Left lung (tissue), 10 donors: ENCODE data around the gene TFB1M. TPM values are rescaled to one million over a fixed set of nuclear protein-coding genes. Genes with fewer than 3 reads are reported as not detected.

Experiments
- ATAC-seq: fragments of 200-7000 bp; cut with Tn5 transposase; one replicate; pipeline ENCODE4 v1.9.1; 2020; ENCODE audit warnings: moderate library complexity
- DNase-seq, 4 donors: peaks; one replicate each; pipeline ENCODE4 v3.0.0-alpha.2; 2013 to 2020
- H3K27ac ChIP-seq, 2 donors: fragments of 200-600 bp; sonication (generic) in 1 of 2; one replicate each; pipeline versions ENCODE4 v1.5.0 to v1.8.0; 2020 to 2021
- H3K27me3 ChIP-seq, 2 donors: fragments of 200-600 bp; sonication (generic) in 1 of 2; one replicate each; pipeline versions ENCODE4 v1.5.0 to v1.8.0; 2020 to 2021
- H3K36me3 ChIP-seq, 2 donors: fragments of 200-600 bp; sonication (generic) in 1 of 2; one replicate each; pipeline versions ENCODE4 v1.5.0 to v1.8.0; 2020 to 2021
- H3K4me1 ChIP-seq, 2 donors: fragments of 200-600 bp; one replicate each; pipeline ENCODE4 v1.8.0; 2021
- H3K4me3 ChIP-seq, 2 donors: fragments of 200-600 bp; sonication (generic) in 1 of 2; one replicate each; pipeline versions ENCODE4 v1.5.0 to v1.8.0; 2020 to 2021; ENCODE audit warnings: mild to moderate bottlenecking in 1 of 2
- H3K9me3 ChIP-seq, 2 donors: fragments of 200-600 bp; sonication (generic) in 1 of 2; one replicate each; pipeline versions ENCODE4 v1.5.0 to v1.8.0; 2020 to 2021
- intact Hi-C, 2 donors: fragments of 100-400 bp; cut with DNase I; formaldehyde crosslinking; loops; one replicate each; pipeline versions ENCODE4 v1.11.2 to v1.14.2; 2022
- polyA plus RNA-seq, 6 donors: library from polyadenylated mRNA; unstranded; fragments of 120-200 nt; gene quantifications; one replicate each; pipeline ENCODE4 v1.2.1, GENCODE V29; 2013; ENCODE audit not compliant: insufficient read length in 6 of 6
- total RNA-seq, 2 donors: library from RNA; stranded (reverse); fragmentation: NEBNext Ultra II Directional; extraction: Animal tissue kit (Norgen Biotek cat#: 25700); gene quantifications; one replicate each; pipeline ENCODE4 v1.2.1, GENCODE V29; 2021
- TF ChIP-seq, protein P1 (sequence below), 2 donors: fragments of 200-600 bp; sonication (generic) in 1 of 2; IDR thresholded peaks; one replicate each; pipeline versions ENCODE4 v1.5.0 to v1.8.0; 2021; ENCODE audit warnings: antibody characterized with exemption in 2 of 2
- donor health status: DM: no; HTN: yes; CAD: no.
- donor health status: DM: no; HTN: no; CAD: no.

The TFB1M gene
- total and polyA plus RNA-seq, 8 donors, result 20.6 to 29.4 (median 24.0) TPM

DNA sequence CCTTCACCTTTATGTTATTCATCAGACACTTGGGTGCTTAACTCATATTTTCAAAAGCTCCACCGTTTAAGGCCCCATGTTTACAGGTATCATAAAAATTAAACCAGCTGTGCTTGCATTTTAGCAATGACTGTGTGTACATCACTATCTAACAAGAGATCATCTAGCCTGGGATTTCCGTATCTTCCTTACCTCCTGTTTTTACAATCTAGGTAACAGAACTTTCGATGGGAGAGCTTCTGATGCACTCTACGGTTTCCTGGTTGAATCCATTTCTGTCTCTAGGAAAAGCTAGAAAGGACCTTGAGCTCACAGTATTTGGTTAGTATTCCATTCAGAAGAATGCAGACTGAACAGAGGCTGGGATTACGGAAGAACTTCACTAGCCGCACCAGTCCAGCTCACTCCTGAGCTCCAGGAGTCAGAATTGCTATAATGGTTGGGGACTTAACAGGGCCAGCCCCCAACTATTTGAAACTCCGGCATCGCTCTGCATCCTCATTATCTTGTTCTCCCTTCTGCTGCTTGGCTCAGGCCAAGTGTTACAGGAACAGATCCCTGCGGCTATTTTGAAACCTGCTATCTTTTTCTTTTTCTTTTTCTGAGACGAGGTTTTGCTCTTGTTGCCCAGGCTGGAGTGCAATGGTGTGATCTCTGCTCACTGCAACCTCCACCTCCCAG lies 63.4 kb downstream of the TFB1M start:
- TF ChIP-seq, protein P1, sequence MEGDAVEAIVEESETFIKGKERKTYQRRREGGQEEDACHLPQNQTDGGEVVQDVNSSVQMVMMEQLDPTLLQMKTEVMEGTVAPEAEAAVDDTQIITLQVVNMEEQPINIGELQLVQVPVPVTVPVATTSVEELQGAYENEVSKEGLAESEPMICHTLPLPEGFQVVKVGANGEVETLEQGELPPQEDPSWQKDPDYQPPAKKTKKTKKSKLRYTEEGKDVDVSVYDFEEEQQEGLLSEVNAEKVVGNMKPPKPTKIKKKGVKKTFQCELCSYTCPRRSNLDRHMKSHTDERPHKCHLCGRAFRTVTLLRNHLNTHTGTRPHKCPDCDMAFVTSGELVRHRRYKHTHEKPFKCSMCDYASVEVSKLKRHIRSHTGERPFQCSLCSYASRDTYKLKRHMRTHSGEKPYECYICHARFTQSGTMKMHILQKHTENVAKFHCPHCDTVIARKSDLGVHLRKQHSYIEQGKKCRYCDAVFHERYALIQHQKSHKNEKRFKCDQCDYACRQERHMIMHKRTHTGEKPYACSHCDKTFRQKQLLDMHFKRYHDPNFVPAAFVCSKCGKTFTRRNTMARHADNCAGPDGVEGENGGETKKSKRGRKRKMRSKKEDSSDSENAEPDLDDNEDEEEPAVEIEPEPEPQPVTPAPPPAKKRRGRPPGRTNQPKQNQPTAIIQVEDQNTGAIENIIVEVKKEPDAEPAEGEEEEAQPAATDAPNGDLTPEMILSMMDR (IDR thresholded peaks at IDR 0.05), result no peak
- H3K36me3 ChIP-seq, result peaks cover 0 to 27% of the 10 kb centered on the region in 2 donors
- intact Hi-C loops, result no loop called here
- no peaks in the 10 kb centered on the region for H3K9me3 ChIP-seq
- no peak overlapping the region for H3K27ac ChIP-seq
- H3K4me1 ChIP-seq, result no peaks in the 10 kb centered on the region
- DNase-seq, result no peak
- no peaks in the 10 kb centered on the region for H3K27me3 ChIP-seq
- no peak for ATAC-seq
- no peak overlapping the region for H3K4me3 ChIP-seq

DNA sequence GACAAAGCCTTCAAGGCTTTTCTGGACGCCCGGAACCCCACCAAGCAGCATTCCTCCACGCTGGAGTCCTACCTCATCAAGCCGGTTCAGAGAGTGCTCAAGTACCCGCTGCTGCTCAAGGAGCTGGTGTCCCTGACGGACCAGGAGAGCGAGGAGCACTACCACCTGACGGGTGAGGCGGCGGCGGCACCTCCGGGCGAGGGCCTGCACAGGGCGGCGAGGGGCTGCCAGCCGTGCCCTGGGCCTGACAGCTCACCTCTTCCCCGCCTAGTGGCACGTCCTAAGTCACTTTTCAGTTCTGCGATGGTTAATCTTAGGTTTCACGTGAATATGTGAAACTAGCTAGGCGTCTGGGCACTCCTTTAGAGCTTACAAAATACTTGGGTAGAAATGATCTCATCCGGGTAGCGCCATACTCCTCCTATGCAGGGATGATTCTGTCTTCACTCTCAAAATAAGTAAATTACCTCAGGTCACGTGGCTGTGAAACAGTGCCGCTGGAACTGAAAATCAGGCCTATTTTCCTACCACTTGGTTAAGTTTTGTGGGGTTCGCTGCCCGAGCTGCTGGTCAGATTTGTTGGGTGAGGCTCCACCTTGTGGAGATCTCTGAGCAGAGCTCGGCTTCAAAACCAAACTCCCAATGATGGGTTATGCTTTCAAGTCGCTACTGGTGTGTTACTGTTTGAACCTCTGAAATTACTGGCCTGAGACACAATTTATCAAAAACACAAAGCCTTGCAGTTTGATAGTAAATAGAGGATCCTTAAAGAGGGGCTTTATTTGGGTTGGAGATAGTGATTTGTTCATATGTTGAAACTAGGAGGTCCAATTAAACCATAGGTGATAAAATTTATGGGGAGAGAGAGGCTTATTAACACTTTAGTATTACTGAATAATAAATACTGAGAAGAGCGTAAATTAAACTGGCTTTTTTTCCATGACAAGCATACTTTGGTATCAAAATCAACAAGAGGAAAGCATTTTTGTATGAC lies 66.0 kb downstream of the TFB1M start:
- Histone ChIP-seq H3K36me3 (peaks cover 0 to 10% of the 10 kb centered on the region in 2 donors), H3K27ac (peak overlapping the region; percentile 62 to 77), H3K4me3 (peak overlapping the region in 1 of 2 donors; percentile 10), H3K27me3 (no peaks in the 10 kb centered on the region), H3K9me3 (no peaks in the 10 kb centered on the region), H3K4me1 (no peaks in the 10 kb centered on the region)
- TF ChIP-seq, protein P1 (IDR thresholded peaks at IDR 0.05), result peak; percentile 39 to 56
- DNase-seq (peak; percentile 53 to 83 (median 80)), ATAC-seq (peak; percentile 93)
- intact Hi-C loops, result loop anchor here in 1 of 2 donors (5.0 kb wide), 1 partner anchor 61 kb away; no protein-coding TSS in a partner anchor

DNA sequence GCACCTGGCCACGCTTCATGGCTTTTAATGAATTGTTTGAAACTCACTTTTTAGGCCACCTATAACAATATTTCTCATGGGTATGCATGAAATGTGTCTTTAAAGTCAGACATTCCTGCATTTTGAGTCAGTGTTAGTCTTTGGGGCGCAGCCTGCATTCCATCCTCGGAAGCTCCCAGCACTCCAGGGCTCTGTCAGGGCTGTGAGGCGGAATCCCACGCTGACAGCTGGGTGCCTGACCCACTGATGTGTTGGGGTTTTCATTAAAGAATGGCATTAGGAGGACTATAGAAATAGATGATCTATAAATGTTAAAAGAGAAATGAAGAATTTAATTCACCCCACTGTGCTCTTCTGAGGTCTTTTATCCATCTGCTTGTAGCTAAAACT lies 66.7 kb downstream of the TFB1M start:
- peaks cover 0 to 5% of the 10 kb centered on the region in 2 donors for H3K36me3 ChIP-seq
- H3K27me3 ChIP-seq, result no peaks in the 10 kb centered on the region
- ATAC-seq (peak; percentile 70), DNase-seq (peak in 1 of 4 donors; percentile 45)
- no peaks in the 10 kb centered on the region for H3K9me3 ChIP-seq
- intact Hi-C loops, result loop anchor here in 1 of 2 donors (5.0 kb wide), 1 partner anchor 60 kb away; no protein-coding TSS in a partner anchor
- no peaks in the 10 kb centered on the region for H3K4me1 ChIP-seq
- peak overlapping the region; percentile 62 to 77 for H3K27ac ChIP-seq
- peak overlapping the region in 1 of 2 donors; percentile 10 for H3K4me3 ChIP-seq
- TF ChIP-seq, protein P1 (IDR thresholded peaks at IDR 0.05), result no peak

DNA sequence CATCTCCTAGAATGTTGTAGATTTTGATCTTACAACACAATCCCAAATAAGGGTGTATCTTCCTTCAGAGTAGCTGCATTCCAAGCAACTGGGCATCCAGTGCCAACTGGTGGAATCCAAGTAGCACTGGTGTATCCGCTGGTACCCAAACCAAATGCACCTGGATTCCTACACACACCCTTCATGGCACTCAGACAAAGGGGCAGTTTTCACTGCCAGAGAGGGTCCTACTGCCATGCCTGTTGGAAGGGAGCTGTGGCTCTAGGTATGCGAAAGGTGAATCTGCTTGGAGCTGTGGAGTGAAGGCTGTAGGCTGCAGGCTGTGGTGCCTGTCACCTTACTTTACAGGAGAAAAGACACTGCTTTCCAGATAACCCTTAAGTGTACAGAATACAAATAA lies 67.5 kb downstream of the TFB1M start:
- no peaks in the 10 kb centered on the region for H3K4me1 ChIP-seq
- H3K36me3 ChIP-seq, result no peaks in the 10 kb centered on the region
- DNase-seq, result no peak
- TF ChIP-seq, protein P1 (IDR thresholded peaks at IDR 0.05), result no peak
- no peak for ATAC-seq
- H3K27me3 ChIP-seq, result no peaks in the 10 kb centered on the region
- peak overlapping the region in 1 of 2 donors; percentile 62 for H3K27ac ChIP-seq
- no peak overlapping the region for H3K4me3 ChIP-seq
- intact Hi-C loops, result loop anchor here in 1 of 2 donors (5.0 kb wide), 1 partner anchor 60 kb away; no protein-coding TSS in a partner anchor
- no peaks in the 10 kb centered on the region for H3K9me3 ChIP-seq
